Measurements from ENCODE around the gene GPR21. TPM values are rescaled to one million over a fixed set of nuclear protein-coding genes. Genes with fewer than 3 reads are reported as not detected.

GPR21 gene
- total RNA-seq = 0.86 and 1.0 TPM in 2 replicates

- intact Hi-C loops (cut with micrococcal nuclease) = no loop called here
- DNase-seq = no peak
- H3K4me3 Mint-ChIP-seq = no peak within 1 kb of the TSS
- peaks cover 11% of the 10 kb centered on the region for H3K36me3 Mint-ChIP-seq (ENCODE audit: low read depth)
- H3K27me3 Mint-ChIP-seq = no peaks in the 10 kb centered on the region
- H3K27ac Mint-ChIP-seq = no peak within 1 kb of the TSS
- no peaks in the 10 kb centered on the region for H3K9me3 Mint-ChIP-seq
- H3K4me1 Mint-ChIP-seq = peaks cover 2% of the 10 kb centered on the region
These were observed at the start of gene GPR21 for GRCh38 chr9:123033352-123033751. GPR21 (plus strand) TSS chr9:123033667; CDS start chr9:123034567, 900 bp downstream.

DNA sequence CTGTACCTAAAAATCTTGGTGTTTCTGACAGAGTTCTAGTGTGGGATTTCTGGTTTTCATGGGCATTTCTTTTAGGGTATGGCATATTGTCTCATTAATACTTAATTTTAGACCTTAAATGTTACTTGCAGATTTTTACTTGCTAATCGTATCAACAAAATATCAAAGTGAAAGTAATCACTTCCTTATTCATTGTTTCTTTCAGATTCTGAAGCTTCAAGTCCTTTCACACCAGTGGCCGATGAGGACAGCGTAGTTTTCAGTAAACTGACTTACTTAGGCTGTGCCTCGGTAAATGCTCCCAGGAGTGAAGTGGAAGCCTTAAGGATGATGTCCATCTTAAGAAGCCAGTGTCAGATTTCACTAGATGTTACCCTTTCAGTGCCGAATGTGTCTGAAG, 47.5 kb upstream of the GPR21 start:
- intact Hi-C loops (cut with micrococcal nuclease) = loop anchor here (5.0 kb wide), 1 partner anchor 44 kb away; the partner anchor contains the start of gene RABGAP1
- H3K27me3 Mint-ChIP-seq = no peaks in the 10 kb centered on the region
- no peaks in the 10 kb centered on the region for H3K9me3 Mint-ChIP-seq
- H3K27ac Mint-ChIP-seq = no peak overlapping the region
- no peak for DNase-seq
- no peaks in the 10 kb centered on the region for H3K4me1 Mint-ChIP-seq
- peaks cover 10% of the 10 kb centered on the region for H3K36me3 Mint-ChIP-seq (ENCODE audit: low read depth)
- no peak overlapping the region for H3K4me3 Mint-ChIP-seq

DNA sequence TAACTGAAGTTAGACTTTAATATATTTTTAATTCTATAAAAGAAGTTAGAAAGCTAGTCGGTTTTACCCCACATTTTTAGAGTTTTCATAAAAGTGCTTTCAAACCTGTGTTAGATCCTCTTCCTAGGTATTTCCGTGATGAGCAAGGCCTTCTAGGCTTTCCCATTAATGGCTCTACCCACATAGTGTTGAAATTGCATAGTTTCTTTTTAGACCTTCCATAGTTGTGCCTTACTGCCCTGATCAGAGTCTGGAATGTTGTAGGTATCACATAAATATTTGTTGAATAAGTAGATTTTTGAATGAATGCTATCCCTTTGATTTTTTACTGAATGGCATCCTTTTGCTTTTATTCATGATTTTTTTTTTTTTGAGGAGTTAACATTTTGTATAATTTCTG, 45.3 kb upstream of the GPR21 start:
- peaks cover 14% of the 10 kb centered on the region for H3K36me3 Mint-ChIP-seq (ENCODE audit: low read depth)
- H3K4me3 Mint-ChIP-seq = no peak overlapping the region
- H3K27me3 Mint-ChIP-seq = no peaks in the 10 kb centered on the region
- H3K27ac Mint-ChIP-seq = no peak overlapping the region
- intact Hi-C loops (cut with micrococcal nuclease) = loop anchor here (5.0 kb wide), 1 partner anchor 46 kb away; the partner anchor contains the start of gene RABGAP1
- no peak for DNase-seq
- peaks cover 3% of the 10 kb centered on the region for H3K4me1 Mint-ChIP-seq
- no peaks in the 10 kb centered on the region for H3K9me3 Mint-ChIP-seq

DNA sequence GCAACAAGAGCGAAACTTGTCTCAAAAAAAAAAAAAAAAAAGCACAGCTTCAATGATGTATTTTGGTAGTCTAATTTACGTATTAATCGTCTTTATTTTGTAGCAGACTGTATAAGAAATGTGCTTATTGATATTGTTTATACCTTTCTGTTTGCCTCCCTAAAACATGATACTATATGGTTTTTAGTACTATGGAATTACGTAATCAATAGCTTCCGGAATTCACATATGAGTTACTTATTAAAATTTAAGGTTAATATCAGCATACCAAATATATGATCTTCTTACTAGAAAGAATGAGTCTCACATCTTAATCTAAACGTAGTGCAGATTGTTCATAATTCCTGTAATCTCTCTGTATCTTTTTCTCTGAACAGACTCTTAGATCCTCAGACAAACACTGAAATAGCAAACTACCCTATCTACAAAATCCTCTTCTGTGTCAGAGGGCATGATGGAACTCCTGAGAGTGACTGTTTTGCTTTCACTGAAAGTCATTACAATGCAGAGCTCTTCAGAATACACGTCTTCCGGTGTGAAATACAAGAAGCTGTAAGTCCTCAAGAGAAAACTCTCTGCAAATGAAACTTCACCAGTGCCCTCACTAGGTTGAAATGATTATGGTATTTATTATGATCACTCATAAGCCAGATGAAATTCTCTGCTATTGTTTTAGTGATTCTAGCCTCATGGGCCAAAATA, 44.4 kb upstream of the GPR21 start:
- intact Hi-C loops (cut with micrococcal nuclease) = loop anchor here (5.0 kb wide), 1 partner anchor 47 kb away; the partner anchor contains the start of gene RABGAP1
- Mint-ChIP-seq H3K4me1 (peaks cover 3% of the 10 kb centered on the region), H3K36me3 (ENCODE audit: low read depth) (peaks cover 14% of the 10 kb centered on the region), H3K9me3 (no peaks in the 10 kb centered on the region), H3K27me3 (no peaks in the 10 kb centered on the region), H3K27ac (no peak overlapping the region), H3K4me3 (no peak overlapping the region)
- DNase-seq = no peak

- Mint-ChIP-seq H3K27me3 (no peaks in the 10 kb centered on the region), H3K4me3 (no peak overlapping the region), H3K27ac (peak overlapping the region; percentile 17), H3K4me1 (peaks cover 3% of the 10 kb centered on the region), H3K36me3 (ENCODE audit: low read depth) (peaks cover 10% of the 10 kb centered on the region), H3K9me3 (no peaks in the 10 kb centered on the region)
- DNase-seq = peak; percentile 71
- intact Hi-C loops (cut with micrococcal nuclease) = loop anchor here (1.0 to 2.0 kb wide), 2 partner anchors 79 to 86 kb away; partner anchors contain the start of genes RC3H2 and ZBTB6
These were observed 42.1 kb upstream of the GPR21 start for GRCh38 chr9:122991370-122991830.

DNA sequence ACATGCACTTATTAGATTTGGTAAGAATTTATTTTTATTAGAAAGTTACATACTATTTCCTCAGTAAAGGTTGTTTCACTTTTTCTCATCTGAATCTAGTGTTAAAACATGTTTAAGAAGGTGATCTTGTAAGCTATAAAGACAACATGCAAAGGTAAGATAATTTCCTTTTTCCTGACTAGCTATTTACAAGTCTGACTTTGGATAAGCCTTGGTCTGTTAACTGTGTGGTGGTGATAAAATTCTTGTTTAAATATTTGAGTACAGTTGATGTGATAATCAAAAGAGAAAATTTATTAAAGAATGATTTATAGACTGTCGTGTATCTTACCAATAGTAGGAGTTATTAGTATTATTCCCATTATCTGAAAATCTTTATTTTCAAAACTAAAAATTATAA, 36.9 kb upstream of the GPR21 start:
- intact Hi-C loops (cut with micrococcal nuclease) = no loop called here
- Mint-ChIP-seq H3K4me1 (peaks cover under 1% of the 10 kb centered on the region), H3K27ac (no peak overlapping the region), H3K9me3 (no peaks in the 10 kb centered on the region), H3K4me3 (no peak overlapping the region), H3K27me3 (no peaks in the 10 kb centered on the region), H3K36me3 (ENCODE audit: low read depth) (peaks cover 19% of the 10 kb centered on the region)
- DNase-seq = no peak

DNA sequence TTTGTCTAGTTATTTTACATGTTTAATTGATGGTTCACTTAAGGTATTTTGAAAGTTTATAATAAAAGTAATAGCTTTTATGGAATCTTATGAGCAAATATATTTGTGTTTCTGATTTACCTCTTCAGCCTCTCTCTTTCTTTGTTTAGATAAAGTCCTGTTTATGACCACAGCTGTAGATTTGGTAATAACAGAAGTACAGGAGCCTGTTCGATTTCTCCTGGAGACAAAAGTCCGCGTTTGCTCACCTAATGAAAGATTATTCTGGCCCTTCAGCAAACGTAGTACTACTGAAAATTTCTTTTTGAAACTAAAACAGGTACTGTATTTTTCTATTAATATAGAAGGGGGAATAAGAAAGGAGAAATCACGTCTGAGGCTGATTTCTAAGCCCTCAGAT, 35.0 kb upstream of the GPR21 start:
- H3K27ac Mint-ChIP-seq = no peak overlapping the region
- H3K36me3 Mint-ChIP-seq (ENCODE audit: low read depth) = peaks cover 18% of the 10 kb centered on the region
- no peak for DNase-seq
- H3K4me1 Mint-ChIP-seq = no peaks in the 10 kb centered on the region
- H3K27me3 Mint-ChIP-seq = no peaks in the 10 kb centered on the region
- intact Hi-C loops (cut with micrococcal nuclease) = no loop called here
- no peak overlapping the region for H3K4me3 Mint-ChIP-seq
- no peaks in the 10 kb centered on the region for H3K9me3 Mint-ChIP-seq

DNA sequence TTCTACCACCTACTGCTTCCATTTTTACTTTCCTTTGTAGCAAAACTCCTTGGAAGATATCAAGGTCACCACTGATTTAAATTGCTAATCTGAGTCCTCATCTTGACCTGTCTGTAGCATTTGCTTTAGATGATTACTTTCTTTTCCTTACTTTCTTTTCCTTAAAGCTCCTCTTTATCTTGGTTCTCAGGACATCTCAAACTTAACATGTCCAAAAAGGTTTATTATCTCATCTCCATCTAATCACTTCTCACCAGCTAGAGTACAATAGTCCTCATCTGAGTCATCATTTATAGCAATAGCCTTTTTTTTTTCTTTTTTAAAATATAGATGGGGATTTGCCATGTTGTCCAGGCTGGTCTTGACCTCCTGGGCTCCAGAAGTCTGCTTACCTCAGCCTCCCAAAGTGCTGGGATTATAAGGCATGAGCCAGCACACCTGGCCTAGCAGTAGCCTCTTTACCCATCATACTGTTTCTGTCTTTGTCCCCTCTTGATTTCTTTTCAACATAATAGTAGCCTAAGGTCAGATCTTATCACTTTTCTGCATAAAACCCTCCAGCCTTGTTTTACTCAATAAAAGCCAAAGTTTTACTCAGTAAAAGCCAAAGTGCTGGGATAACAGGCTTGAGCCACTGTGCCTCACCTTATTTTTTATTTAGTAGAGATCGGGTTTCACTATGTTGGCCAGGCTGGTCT, 32.9 kb upstream of the GPR21 start:
- Mint-ChIP-seq H3K27me3 (no peaks in the 10 kb centered on the region), H3K36me3 (ENCODE audit: low read depth) (peaks cover 16% of the 10 kb centered on the region), H3K27ac (no peak overlapping the region), H3K9me3 (no peaks in the 10 kb centered on the region), H3K4me3 (no peak overlapping the region), H3K4me1 (no peaks in the 10 kb centered on the region)
- no peak for DNase-seq
- intact Hi-C loops (cut with micrococcal nuclease) = no loop called here

GRCh38 chr9:123002754-123003153, 30.7 kb upstream of the GPR21 start:
- H3K9me3 Mint-ChIP-seq = no peaks in the 10 kb centered on the region
- H3K27me3 Mint-ChIP-seq = no peaks in the 10 kb centered on the region
- intact Hi-C loops (cut with micrococcal nuclease) = no loop called here
- no peak overlapping the region for H3K4me3 Mint-ChIP-seq
- no peak for DNase-seq
- no peak overlapping the region for H3K27ac Mint-ChIP-seq
- no peaks in the 10 kb centered on the region for H3K4me1 Mint-ChIP-seq
- peaks cover 10% of the 10 kb centered on the region for H3K36me3 Mint-ChIP-seq (ENCODE audit: low read depth)

DNA sequence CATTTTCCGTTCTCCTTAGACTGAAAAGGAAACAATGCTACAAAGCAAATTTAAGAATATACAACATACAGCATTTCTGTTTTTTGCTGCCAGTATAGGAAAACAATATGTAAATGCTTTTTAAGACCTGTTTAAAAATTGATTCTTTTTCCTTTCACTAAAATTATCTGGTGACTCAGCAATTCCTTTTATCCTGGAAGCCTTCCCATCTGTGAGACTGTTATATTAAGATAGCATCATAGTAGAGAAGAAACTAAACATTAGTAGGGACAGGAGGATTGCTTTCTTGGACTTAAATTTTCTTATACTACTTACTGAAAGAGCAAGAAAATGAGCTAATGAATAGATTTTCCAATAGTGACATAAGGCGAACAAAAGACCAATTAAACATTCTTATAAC, 30.0 kb upstream of the GPR21 start:
- no peak for DNase-seq
- H3K4me3 Mint-ChIP-seq = no peak overlapping the region
- no peak overlapping the region for H3K27ac Mint-ChIP-seq
- H3K4me1 Mint-ChIP-seq = no peaks in the 10 kb centered on the region
- no peaks in the 10 kb centered on the region for H3K9me3 Mint-ChIP-seq
- H3K36me3 Mint-ChIP-seq (ENCODE audit: low read depth) = peaks cover 10% of the 10 kb centered on the region
- intact Hi-C loops (cut with micrococcal nuclease) = no loop called here
- H3K27me3 Mint-ChIP-seq = no peaks in the 10 kb centered on the region

- Mint-ChIP-seq H3K27ac (no peak overlapping the region), H3K27me3 (no peaks in the 10 kb centered on the region), H3K4me3 (no peak overlapping the region), H3K4me1 (no peaks in the 10 kb centered on the region), H3K9me3 (no peaks in the 10 kb centered on the region), H3K36me3 (ENCODE audit: low read depth) (peaks cover 3% of the 10 kb centered on the region)
- DNase-seq = no peak
- intact Hi-C loops (cut with micrococcal nuclease) = no loop called here
These were observed 27.5 kb upstream of the GPR21 start for GRCh38 chr9:123005964-123006363.

DNA sequence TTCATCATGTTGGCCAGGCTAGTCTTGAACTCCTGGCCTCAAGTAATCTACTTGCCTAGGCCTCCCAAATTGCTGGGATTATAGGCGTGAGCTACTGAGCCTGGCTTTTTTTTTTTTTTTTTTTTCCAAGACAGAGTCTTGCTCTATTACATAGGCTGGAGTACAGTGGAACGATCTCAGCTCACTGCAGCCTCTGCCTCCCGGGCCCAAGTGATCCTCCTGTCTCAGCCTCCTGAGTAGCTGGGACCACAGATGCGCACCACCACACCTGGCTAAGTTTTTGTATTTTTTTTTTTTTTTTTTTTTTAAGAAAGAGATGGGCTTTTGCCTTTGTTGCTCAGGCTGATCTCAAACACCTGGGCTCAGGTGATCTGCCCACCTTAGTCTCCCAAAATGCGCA, 26.2 kb upstream of the GPR21 start:
- H3K36me3 Mint-ChIP-seq (ENCODE audit: low read depth) = peaks cover 12% of the 10 kb centered on the region
- H3K9me3 Mint-ChIP-seq = no peaks in the 10 kb centered on the region
- no peaks in the 10 kb centered on the region for H3K27me3 Mint-ChIP-seq
- DNase-seq = no peak
- H3K4me1 Mint-ChIP-seq = no peaks in the 10 kb centered on the region
- H3K4me3 Mint-ChIP-seq = no peak overlapping the region
- H3K27ac Mint-ChIP-seq = no peak overlapping the region
- intact Hi-C loops (cut with micrococcal nuclease) = no loop called here

GRCh38 chr9:123008909-123009308, 24.6 kb upstream of the GPR21 start:
- H3K4me3 Mint-ChIP-seq = no peak overlapping the region
- no peak for DNase-seq
- no peaks in the 10 kb centered on the region for H3K27me3 Mint-ChIP-seq
- no peaks in the 10 kb centered on the region for H3K4me1 Mint-ChIP-seq
- H3K27ac Mint-ChIP-seq = no peak overlapping the region
- peaks cover 26% of the 10 kb centered on the region for H3K36me3 Mint-ChIP-seq (ENCODE audit: low read depth)
- peaks cover 4% of the 10 kb centered on the region for H3K9me3 Mint-ChIP-seq
- intact Hi-C loops (cut with micrococcal nuclease) = no loop called here

- Mint-ChIP-seq H3K27me3 (no peaks in the 10 kb centered on the region), H3K4me3 (no peak overlapping the region), H3K36me3 (ENCODE audit: low read depth) (peaks cover 46% of the 10 kb centered on the region), H3K4me1 (no peaks in the 10 kb centered on the region), H3K9me3 (peaks cover 4% of the 10 kb centered on the region), H3K27ac (no peak overlapping the region)
- intact Hi-C loops (cut with micrococcal nuclease) = no loop called here
- DNase-seq = no peak
These were observed 22.1 kb upstream of the GPR21 start for GRCh38 chr9:123011380-123011779.
